Panc1 (cell line): Measurements from ENCODE around the gene POLR3GL. TPM values are rescaled to one million over a fixed set of nuclear protein-coding genes. Genes with fewer than 3 reads are reported as not detected.

Source experiments
- ATAC-seq: fragments of 200-7000 bp; cut with Tn5 transposase; 2 replicates; pipeline ENCODE4 v1.9.1; 2020; ENCODE audit warnings: mild to moderate bottlenecking, moderate library complexity
- BruUV-seq: library from RNA; stranded (reverse); fragments of 400-500 nt; replicated peaks from 2 replicates; lab custom pipeline; 2021; lab: Mats Ljungman, UMichigan
- CTCF ChIA-PET: fragments of 300-600 bp; sonication (Branson Sonifier 250); formaldehyde crosslinking; loops from one replicate; lab custom pipeline; 2022; ENCODE audit warnings: antibody characterized with exemption; lab: Charles Lee
- POLR2A ChIA-PET: fragments of 300-600 bp; sonication (Branson Sonifier 250); formaldehyde crosslinking; loops from one replicate; lab custom pipeline; 2022; ENCODE audit warnings: antibody characterized with exemption; lab: Charles Lee
- DNase-seq: peaks from one replicate; pipeline ENCODE4 v3.0.0-alpha.2; 2010; ENCODE audit warnings: low read depth, low spot score
- H3K27ac ChIP-seq: 2 replicates; pipeline ENCODE4 v1.5.1; 2011; ENCODE audit warnings: mild to moderate bottlenecking, low read length, inconsistent platforms
- H3K27me3 ChIP-seq: fragments of 200-500 bp; sonication (Bioruptor generic); 2 replicates; pipeline ENCODE4 v1.6.0; 2014; ENCODE audit warnings: low read length, inconsistent platforms; ENCODE audit not compliant: control insufficient read depth, insufficient read depth
- H3K36me3 ChIP-seq: fragments of 200-500 bp; sonication (Bioruptor generic); 2 replicates; pipeline ENCODE4 v1.5.1; 2014; ENCODE audit warnings: inconsistent platforms, mild to moderate bottlenecking, low read length, moderate library complexity; ENCODE audit not compliant: control insufficient read depth, insufficient read depth
- H3K4me1 ChIP-seq: 2 replicates; pipeline ENCODE4 v1.5.1; 2011; ENCODE audit warnings: inconsistent platforms, mild to moderate bottlenecking, low read length, moderate library complexity; ENCODE audit not compliant: control insufficient read depth, insufficient read depth
- H3K4me3 ChIP-seq, 2 experiments: 2 replicates each; pipeline ENCODE4 v1.5.1; 2011 to 2012; ENCODE audit warnings: low read depth in 2 of 2, low read length in 2 of 2, mild to moderate bottlenecking in 2 of 2, inconsistent platforms in 1 of 2, moderate library complexity in 1 of 2
- H3K9me3 ChIP-seq: fragments of 200-500 bp; sonication (Bioruptor generic); 2 replicates; pipeline ENCODE4 v1.5.1; 2014; ENCODE audit warnings: low read depth, mild to moderate bottlenecking, inconsistent platforms, low read length, moderate library complexity; ENCODE audit not compliant: control insufficient read depth, insufficient read depth
- CTCF ChIP-seq: fragments of 450-650 bp; IDR thresholded peaks from 2 replicates; pipeline ENCODE4 v1.5.1; 2017; ENCODE audit warnings: mild to moderate bottlenecking
- POLR2AphosphoS5 ChIP-seq: IDR thresholded peaks from 2 replicates; pipeline ENCODE4 v1.6.1; 2012; ENCODE audit warnings: mild to moderate bottlenecking, low read depth, low read length, moderate library complexity
- SIN3A ChIP-seq: IDR thresholded peaks from 2 replicates; pipeline ENCODE4 v1.6.1; 2012; ENCODE audit warnings: low read depth, mild to moderate bottlenecking, low read length, moderate library complexity, borderline replicate concordance; ENCODE audit not compliant: insufficient read depth
- TCF7L2 ChIP-seq: IDR thresholded peaks from 2 replicates; pipeline ENCODE4 v1.6.1; 2011; ENCODE audit warnings: mild to moderate bottlenecking, low read depth, low read length, inconsistent platforms
- in situ Hi-C: cut with HindIII; loops from 2 replicates; pipeline ENCODE4 v1.10.0; 2016; ENCODE audit warnings: low sequenced_read_pairs, low pct_unique_long_range_greater_than_20kb
- intact Hi-C: fragments of 100-400 bp; cut with micrococcal nuclease; formaldehyde crosslinking; loops from one replicate; pipeline ENCODE4 v1.10.0; 2022; ENCODE audit not compliant: unreplicated experiment
- total RNA-seq: library from RNA; stranded (reverse); gene quantifications from one replicate; pipeline ENCODE4 v1.2.1, GENCODE V29; 2021; ENCODE audit not compliant: unreplicated experiment
- TF ChIP-seq, protein P1 (sequence below), 2 experiments: IDR thresholded peaks; 2 replicates each; pipeline ENCODE4 v1.6.1; 2011 to 2012; ENCODE audit warnings: low read depth in 2 of 2, control low read depth in 1 of 2, low read length in 1 of 2, mild to moderate bottlenecking in 1 of 2, moderate library complexity in 1 of 2; ENCODE audit not compliant: insufficient read depth in 1 of 2

The POLR3GL gene
- total RNA-seq, 1 experiment from 2014 or later = 14.9 TPM

DNA sequence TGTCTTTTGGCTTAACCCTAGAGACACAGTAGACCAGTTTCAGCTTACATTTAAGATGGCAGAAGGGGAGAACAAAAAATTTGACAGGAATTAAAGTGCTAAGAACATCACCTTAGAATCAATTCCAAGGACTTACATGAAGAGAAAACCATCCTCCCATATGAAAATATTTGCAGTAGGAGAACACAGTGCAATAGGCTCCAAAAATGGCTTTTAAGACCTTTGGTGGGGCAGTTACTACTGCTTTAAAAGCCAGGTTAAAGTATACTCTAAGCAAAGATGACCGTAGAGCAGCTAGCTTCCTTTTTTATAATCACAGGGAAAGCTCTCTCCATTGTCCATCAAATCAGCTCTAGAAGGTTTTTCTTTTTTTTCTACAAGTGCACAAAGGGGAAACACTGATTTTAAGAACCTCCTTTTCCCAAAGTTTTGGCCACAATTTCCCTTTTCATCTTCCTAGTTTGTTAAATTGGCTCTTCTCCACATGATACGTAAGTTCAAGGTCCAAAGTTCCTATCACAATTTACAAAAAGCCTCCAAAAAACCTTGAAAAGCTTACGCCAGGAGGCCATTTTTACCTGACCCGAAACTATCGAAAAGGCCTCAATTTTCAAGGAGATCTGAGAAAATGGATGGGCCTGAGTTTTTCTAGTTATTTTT is 28.6 kb downstream of the POLR3GL start:
- intact Hi-C loops (no loop called here), in situ Hi-C loops (no loop called here)
- DNase-seq = no peak
- ATAC-seq = no peak
- Histone ChIP-seq H3K4me3 (no peak overlapping the region), H3K27me3 (no peaks in the 10 kb centered on the region; the same call in 1 of the 2 replicates), H3K9me3 (no peaks in the 10 kb centered on the region), H3K4me1 (peaks cover 12% of the 10 kb centered on the region), H3K36me3 (peaks cover 2% of the 10 kb centered on the region; the same call in 1 of the 2 replicates), H3K27ac (no peak overlapping the region)
- POLR2A ChIA-PET = no interaction called here
- CTCF ChIA-PET = no interaction called here
- no peak for TF ChIP-seq SIN3A
- TF ChIP-seq, protein P1, sequence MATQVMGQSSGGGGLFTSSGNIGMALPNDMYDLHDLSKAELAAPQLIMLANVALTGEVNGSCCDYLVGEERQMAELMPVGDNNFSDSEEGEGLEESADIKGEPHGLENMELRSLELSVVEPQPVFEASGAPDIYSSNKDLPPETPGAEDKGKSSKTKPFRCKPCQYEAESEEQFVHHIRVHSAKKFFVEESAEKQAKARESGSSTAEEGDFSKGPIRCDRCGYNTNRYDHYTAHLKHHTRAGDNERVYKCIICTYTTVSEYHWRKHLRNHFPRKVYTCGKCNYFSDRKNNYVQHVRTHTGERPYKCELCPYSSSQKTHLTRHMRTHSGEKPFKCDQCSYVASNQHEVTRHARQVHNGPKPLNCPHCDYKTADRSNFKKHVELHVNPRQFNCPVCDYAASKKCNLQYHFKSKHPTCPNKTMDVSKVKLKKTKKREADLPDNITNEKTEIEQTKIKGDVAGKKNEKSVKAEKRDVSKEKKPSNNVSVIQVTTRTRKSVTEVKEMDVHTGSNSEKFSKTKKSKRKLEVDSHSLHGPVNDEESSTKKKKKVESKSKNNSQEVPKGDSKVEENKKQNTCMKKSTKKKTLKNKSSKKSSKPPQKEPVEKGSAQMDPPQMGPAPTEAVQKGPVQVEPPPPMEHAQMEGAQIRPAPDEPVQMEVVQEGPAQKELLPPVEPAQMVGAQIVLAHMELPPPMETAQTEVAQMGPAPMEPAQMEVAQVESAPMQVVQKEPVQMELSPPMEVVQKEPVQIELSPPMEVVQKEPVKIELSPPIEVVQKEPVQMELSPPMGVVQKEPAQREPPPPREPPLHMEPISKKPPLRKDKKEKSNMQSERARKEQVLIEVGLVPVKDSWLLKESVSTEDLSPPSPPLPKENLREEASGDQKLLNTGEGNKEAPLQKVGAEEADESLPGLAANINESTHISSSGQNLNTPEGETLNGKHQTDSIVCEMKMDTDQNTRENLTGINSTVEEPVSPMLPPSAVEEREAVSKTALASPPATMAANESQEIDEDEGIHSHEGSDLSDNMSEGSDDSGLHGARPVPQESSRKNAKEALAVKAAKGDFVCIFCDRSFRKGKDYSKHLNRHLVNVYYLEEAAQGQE (IDR thresholded peaks at IDR 0.05; ENCODE audit: insufficient read depth in 1 of 2, low read depth in 2 of 2, low read length in 1 of 2) = no peak
- TF ChIP-seq POLR2AphosphoS5 = no peak
- TF ChIP-seq TCF7L2 = no peak
- no peak for TF ChIP-seq CTCF
- no TSS peak for BruUV-seq

DNA sequence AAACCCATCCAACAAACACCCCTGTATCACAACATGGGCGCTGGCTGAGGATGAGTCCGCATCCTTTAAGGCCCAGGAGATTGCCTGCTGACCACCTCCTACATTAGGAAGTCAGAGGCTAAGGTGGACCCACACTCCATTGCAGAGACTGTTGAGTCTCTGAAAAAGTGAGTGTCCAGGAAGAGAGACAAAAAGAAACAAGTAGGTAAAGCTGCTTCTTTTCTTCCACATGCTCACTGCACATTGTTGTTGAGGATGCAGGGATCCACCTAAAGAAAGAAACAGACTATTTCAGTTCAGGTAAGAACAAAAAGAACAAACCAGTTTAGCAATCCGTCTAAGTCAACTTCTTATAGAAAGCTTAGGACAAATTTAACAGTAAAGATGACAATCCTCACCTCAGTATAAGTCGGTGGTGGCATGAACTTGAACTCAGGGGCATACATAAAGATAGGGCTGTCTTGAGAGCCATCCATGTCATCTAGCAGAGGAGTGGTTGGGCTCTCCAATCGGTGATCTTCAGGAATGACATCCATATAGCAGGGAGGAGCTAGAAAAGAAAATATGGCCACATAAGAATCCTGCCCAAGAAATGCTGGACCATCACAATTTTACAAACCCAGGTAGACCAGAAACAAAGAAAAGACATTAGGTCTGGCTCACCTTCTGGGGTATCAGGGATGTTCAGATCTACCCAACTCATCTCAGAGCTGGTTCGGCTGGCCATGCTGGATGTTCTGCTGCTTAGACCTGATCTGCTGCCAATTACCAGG is 29.3 kb downstream of the POLR3GL start:
- Histone ChIP-seq H3K27me3 (no peaks in the 10 kb centered on the region; the same call in 1 of the 2 replicates), H3K36me3 (peaks cover 2% of the 10 kb centered on the region; the same call in 1 of the 2 replicates), H3K4me1 (peaks cover 12% of the 10 kb centered on the region), H3K27ac (no peak overlapping the region), H3K9me3 (no peaks in the 10 kb centered on the region), H3K4me3 (peak overlapping the region; percentile 61 to 73; a peak in 1 of 4 replicates)
- no peak for ATAC-seq
- no peak for TF ChIP-seq POLR2AphosphoS5
- TF ChIP-seq CTCF = no peak
- TF ChIP-seq, protein P1 (IDR thresholded peaks at IDR 0.05; ENCODE audit: insufficient read depth in 1 of 2, low read depth in 2 of 2, low read length in 1 of 2) = no peak
- no peak for TF ChIP-seq SIN3A
- no peak for TF ChIP-seq TCF7L2
- intact Hi-C loops (no loop called here), in situ Hi-C loops (no loop called here)
- DNase-seq = no peak
- CTCF ChIA-PET = interaction anchor here (0.6 kb wide), 1 partner anchor 149 kb away, joined by 5 read pairs; the partner anchor contains the start of gene NUDT17
- POLR2A ChIA-PET = no interaction called here
- no TSS peak for BruUV-seq
